Activated CD4-positive, alpha-beta T cell treated with anti-CD3 and anti-CD28 coated beads, Interleukin-2, amount 50 U/mL, for 48 hours (primary cell): ENCODE data around the gene WIF1.

ENCODE experiments used
- DNase-seq, 2 experiments: peaks; one replicate each; pipeline ENCODE4 v3.0.0-alpha.2; 2020

WIF1 gene

GRCh38 chr12:65019696-65020234 lies 101.3 kb downstream of the WIF1 start:
- DNase-seq: no peak

- DNase-seq: no peak
Observed at GRCh38 chr12:65016881-65017650, 104.0 kb downstream of the WIF1 start.

- no peak for DNase-seq
Observed at GRCh38 chr12:65015850-65016249, 105.3 kb downstream of the WIF1 start.

- DNase-seq: no peak
Observed at GRCh38 chr12:65014504-65015271, 106.4 kb downstream of the WIF1 start.

GRCh38 chr12:65010437-65010836 lies 110.7 kb downstream of the WIF1 start:
- DNase-seq: no peak

- no peak for DNase-seq
Observed at GRCh38 chr12:65005716-65006115, 115.4 kb downstream of the WIF1 start.

- DNase-seq: no peak
Observed at GRCh38 chr12:65004270-65004669, 116.8 kb downstream of the WIF1 start.
